Measurements from ENCODE around the gene CRTC1.

- no peak for TF ChIP-seq CTCF (IDR thresholded peaks at IDR 0.05; ENCODE audit: low read depth, low read length, missing input control)
- no peak for TF ChIP-seq TAF1 (conservative IDR thresholded peaks at IDR 0.05)
- no peak for TF ChIP-seq NR2F2 (IDR thresholded peaks at IDR 0.05)
- no peak for TF ChIP-seq HNF4G (IDR thresholded peaks at IDR 0.05)
- no peak for TF ChIP-seq MAX (IDR thresholded peaks at IDR 0.05)
- no peak for TF ChIP-seq RAD21 (IDR thresholded peaks at IDR 0.05)
- TF ChIP-seq GABPA (IDR thresholded peaks at IDR 0.05 in 1 of 2, conservative IDR thresholded peaks at IDR 0.05 in 1 of 2): no peak
- TF ChIP-seq REST (IDR thresholded peaks at IDR 0.05): no peak
- TF ChIP-seq RXRA (IDR thresholded peaks at IDR 0.05): no peak
These were observed 42.6 kb downstream of the CRTC1 start for GRCh38 chr19:18725841-18726770.

All from liver (tissue), 3 donors.